Nephron progenitor cell (in vitro differentiated cells): ENCODE measurements around the gene GABRR2.

ENCODE experiments used
- DNase-seq: peaks from one replicate; pipeline ENCODE4 v3.0.0; 2021
- H3K27ac Mint-ChIP-seq: 2 replicates; pipeline ENCODE4 v1.8.0; 2021; ENCODE audit warnings: mild to moderate bottlenecking, moderate library complexity, mixed read lengths
- H3K27me3 Mint-ChIP-seq: 2 replicates; pipeline ENCODE4 v1.8.0; 2021; ENCODE audit warnings: mild to moderate bottlenecking, low read depth, mixed read lengths; ENCODE audit not compliant: poor library complexity
- H3K36me3 Mint-ChIP-seq: 2 replicates; pipeline ENCODE4 v1.8.0; 2021; ENCODE audit warnings: low read depth, mixed read lengths
- H3K4me1 Mint-ChIP-seq: 2 replicates; pipeline ENCODE4 v1.8.0; 2021; ENCODE audit warnings: mixed read lengths
- H3K4me3 Mint-ChIP-seq: 2 replicates; pipeline ENCODE4 v1.8.0; 2021; ENCODE audit warnings: mild to moderate bottlenecking, moderate library complexity, mixed read lengths
- H3K9me3 Mint-ChIP-seq: 2 replicates; pipeline ENCODE4 v1.8.0; 2021; ENCODE audit warnings: mild to moderate bottlenecking, moderate library complexity, mixed read lengths
- TF ChIP-seq, protein P1 (sequence below): fragments of 200-600 bp; sonication (generic); IDR thresholded peaks from 2 replicates; pipeline ENCODE4 v1.5.0; 2021; ENCODE audit warnings: antibody characterized with exemption

The GABRR2 gene

GRCh38 chr6:89255417-89255816 lies 59.7 kb downstream of the GABRR2 start:
- Mint-ChIP-seq H3K36me3 (no peaks in the 10 kb centered on the region), H3K9me3 (no peaks in the 10 kb centered on the region), H3K27me3 (peaks cover 7% of the 10 kb centered on the region), H3K27ac (no peak overlapping the region), H3K4me1 (peaks cover 4% of the 10 kb centered on the region), H3K4me3 (no peak overlapping the region)
- DNase-seq: no peak
- TF ChIP-seq, protein P1, sequence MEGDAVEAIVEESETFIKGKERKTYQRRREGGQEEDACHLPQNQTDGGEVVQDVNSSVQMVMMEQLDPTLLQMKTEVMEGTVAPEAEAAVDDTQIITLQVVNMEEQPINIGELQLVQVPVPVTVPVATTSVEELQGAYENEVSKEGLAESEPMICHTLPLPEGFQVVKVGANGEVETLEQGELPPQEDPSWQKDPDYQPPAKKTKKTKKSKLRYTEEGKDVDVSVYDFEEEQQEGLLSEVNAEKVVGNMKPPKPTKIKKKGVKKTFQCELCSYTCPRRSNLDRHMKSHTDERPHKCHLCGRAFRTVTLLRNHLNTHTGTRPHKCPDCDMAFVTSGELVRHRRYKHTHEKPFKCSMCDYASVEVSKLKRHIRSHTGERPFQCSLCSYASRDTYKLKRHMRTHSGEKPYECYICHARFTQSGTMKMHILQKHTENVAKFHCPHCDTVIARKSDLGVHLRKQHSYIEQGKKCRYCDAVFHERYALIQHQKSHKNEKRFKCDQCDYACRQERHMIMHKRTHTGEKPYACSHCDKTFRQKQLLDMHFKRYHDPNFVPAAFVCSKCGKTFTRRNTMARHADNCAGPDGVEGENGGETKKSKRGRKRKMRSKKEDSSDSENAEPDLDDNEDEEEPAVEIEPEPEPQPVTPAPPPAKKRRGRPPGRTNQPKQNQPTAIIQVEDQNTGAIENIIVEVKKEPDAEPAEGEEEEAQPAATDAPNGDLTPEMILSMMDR: no peak

GRCh38 chr6:89254569-89254968 lies 60.5 kb downstream of the GABRR2 start:
- Mint-ChIP-seq H3K4me3 (no peak overlapping the region), H3K27me3 (peaks cover 7% of the 10 kb centered on the region), H3K36me3 (no peaks in the 10 kb centered on the region), H3K4me1 (peaks cover 4% of the 10 kb centered on the region), H3K9me3 (no peaks in the 10 kb centered on the region), H3K27ac (no peak overlapping the region)
- TF ChIP-seq, protein P1: no peak
- no peak for DNase-seq

DNA sequence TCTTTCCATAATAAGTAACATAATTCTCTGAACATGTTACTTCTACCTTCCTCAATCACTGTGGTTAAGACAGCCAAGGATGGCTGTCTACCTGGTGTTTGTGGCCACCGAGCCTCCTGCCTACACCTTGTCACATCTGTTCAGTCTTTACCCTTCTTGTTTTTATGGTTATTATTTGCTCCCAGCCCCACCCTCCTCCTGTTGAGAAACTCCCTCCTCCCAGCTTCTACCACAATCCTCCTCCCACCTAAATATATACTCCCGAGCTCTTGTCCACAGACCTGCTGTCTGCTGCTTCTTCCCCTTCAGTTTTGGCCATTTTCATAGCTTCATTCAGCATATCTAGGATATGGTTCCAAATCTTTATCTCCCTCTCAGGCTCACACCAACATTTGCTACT lies 62.2 kb downstream of the GABRR2 start:
- peaks cover 4% of the 10 kb centered on the region for H3K4me1 Mint-ChIP-seq
- TF ChIP-seq, protein P1: no peak
- peaks cover 7% of the 10 kb centered on the region for H3K27me3 Mint-ChIP-seq
- H3K4me3 Mint-ChIP-seq: no peak overlapping the region
- no peaks in the 10 kb centered on the region for H3K36me3 Mint-ChIP-seq
- no peak for DNase-seq
- H3K9me3 Mint-ChIP-seq: no peaks in the 10 kb centered on the region
- no peak overlapping the region for H3K27ac Mint-ChIP-seq

DNA sequence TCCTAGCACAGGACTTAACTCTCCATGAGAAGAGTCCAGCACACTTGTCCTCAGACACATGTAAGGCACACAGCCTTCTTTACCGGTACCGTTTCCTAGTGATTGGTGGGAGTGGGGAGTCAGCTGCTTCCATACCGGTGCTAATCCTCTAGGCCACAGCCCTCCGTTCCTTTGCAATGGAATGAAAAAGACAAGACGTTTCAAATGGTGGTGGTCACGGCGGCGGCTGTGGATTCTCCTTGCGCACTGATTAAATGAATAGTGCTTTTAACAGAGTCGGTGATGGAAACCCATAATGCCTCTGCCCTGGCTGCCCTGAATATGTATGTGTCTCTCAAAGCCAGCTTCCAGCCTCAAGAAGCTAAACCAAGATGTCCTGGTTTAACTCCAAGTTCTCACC lies 63.1 kb downstream of the GABRR2 start:
- DNase-seq: no peak
- no peaks in the 10 kb centered on the region for H3K36me3 Mint-ChIP-seq
- no peak overlapping the region for H3K27ac Mint-ChIP-seq
- TF ChIP-seq, protein P1: no peak
- no peaks in the 10 kb centered on the region for H3K9me3 Mint-ChIP-seq
- peaks cover 11% of the 10 kb centered on the region for H3K27me3 Mint-ChIP-seq
- H3K4me1 Mint-ChIP-seq: peaks cover under 1% of the 10 kb centered on the region
- no peak overlapping the region for H3K4me3 Mint-ChIP-seq

DNA sequence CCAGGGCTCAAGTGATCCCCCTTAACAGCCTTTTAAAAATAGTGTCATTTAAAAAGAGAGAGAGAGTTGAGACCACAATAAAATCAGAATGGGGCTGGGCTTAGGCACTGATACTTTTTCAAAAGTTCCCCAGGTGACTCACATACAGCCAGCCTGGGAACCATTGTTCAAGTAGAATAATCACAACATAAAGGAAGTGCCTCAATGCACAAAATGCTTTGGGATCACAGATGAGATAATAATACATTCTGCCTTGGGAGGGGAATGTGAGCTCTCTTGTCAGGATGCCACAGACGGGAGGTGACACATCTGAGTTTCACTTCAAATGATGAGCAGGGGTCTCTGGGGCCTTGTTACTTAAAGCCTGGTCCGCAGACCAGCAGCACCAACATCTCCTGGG lies 63.9 kb downstream of the GABRR2 start:
- DNase-seq: no peak
- Mint-ChIP-seq H3K4me1 (no peaks in the 10 kb centered on the region), H3K4me3 (no peak overlapping the region), H3K36me3 (no peaks in the 10 kb centered on the region), H3K9me3 (no peaks in the 10 kb centered on the region), H3K27ac (no peak overlapping the region), H3K27me3 (peaks cover 11% of the 10 kb centered on the region)
- TF ChIP-seq, protein P1: no peak

DNA sequence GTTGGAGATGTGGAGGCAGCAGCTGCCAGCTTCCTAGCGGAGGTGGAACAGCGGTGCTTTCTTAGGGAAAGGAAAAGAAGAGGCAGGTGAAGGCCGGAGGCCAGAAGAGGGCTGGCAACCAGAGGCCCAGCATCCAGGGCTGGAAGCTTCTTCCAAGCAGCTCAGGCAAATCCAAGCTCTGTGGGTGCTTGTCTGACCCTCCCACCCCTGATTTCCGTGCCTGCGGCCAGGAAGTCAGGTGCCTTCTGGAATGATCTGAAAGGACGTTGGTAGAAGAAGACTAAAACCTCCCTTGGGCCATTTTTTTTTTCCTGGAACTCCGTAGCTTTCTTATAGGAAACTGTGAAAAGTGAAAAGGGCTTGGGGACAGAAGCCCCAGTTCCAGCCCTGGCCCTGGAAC lies 64.9 kb downstream of the GABRR2 start:
- peaks cover 11% of the 10 kb centered on the region for H3K27me3 Mint-ChIP-seq
- no peaks in the 10 kb centered on the region for H3K9me3 Mint-ChIP-seq
- no peaks in the 10 kb centered on the region for H3K36me3 Mint-ChIP-seq
- H3K27ac Mint-ChIP-seq: no peak overlapping the region
- TF ChIP-seq, protein P1: no peak
- H3K4me3 Mint-ChIP-seq: no peak overlapping the region
- H3K4me1 Mint-ChIP-seq: no peaks in the 10 kb centered on the region
- no peak for DNase-seq
